DND-41 (cell line): ENCODE measurements around the gene PRKACG.

ENCODE experiments used
- CTCF ChIP-seq: IDR thresholded peaks from 2 replicates; pipeline ENCODE4 v1.5.1; 2012; ENCODE audit warnings: borderline replicate concordance, low read length, moderate library complexity, mild to moderate bottlenecking; ENCODE audit not compliant: poor library complexity, severe bottlenecking; ENCODE audit errors: extremely low read depth
- EZH2 ChIP-seq: IDR thresholded peaks from 3 replicates; pipeline ENCODE4 v1.6.1; 2012; ENCODE audit warnings: borderline replicate concordance, low read depth, mild to moderate bottlenecking, moderate library complexity, low read length, inconsistent platforms; ENCODE audit not compliant: severe bottlenecking

DNA sequence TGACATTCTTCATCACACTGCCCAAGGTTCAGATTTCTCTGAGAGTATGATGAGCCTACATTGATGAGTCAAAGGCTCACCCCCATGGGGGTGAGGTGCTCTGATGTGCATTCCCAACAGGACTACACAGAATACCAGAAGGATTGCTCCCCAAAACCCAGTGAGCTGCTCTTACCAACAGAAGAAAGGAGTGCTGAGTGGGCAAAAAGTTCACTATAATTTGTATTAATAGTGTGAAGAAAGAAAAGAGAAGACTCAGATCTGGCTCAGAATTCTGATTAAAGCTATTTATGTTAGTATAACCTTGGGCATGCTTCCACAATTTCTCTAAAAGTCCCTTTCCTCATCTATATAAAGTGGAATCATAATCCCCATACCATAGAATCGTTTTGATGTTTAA, 46.1 kb downstream of the PRKACG start:
- TF ChIP-seq CTCF (no peak), EZH2 (no peak)
